Type B pancreatic cell (in vitro differentiated cells): ENCODE measurements around the gene TFDP1. TPM values are rescaled to one million over a fixed set of nuclear protein-coding genes. Genes with fewer than 3 reads are reported as not detected.

ENCODE experiments used
- DNase-seq: peaks from one replicate; pipeline ENCODE4 v3.0.0; 2021; ENCODE audit warnings: mixed read lengths; ENCODE audit not compliant: unreplicated experiment; ENCODE audit errors: extremely low spot score
- H3K27ac Mint-ChIP-seq: 2 replicates; pipeline ENCODE4 v1.8.0; 2021; ENCODE audit warnings: mild to moderate bottlenecking, mixed read lengths
- H3K27me3 Mint-ChIP-seq: 2 replicates; pipeline ENCODE4 v1.8.0; 2021; ENCODE audit warnings: mixed read lengths
- H3K36me3 Mint-ChIP-seq: 2 replicates; pipeline ENCODE4 v1.8.0; 2021; ENCODE audit warnings: mixed read lengths
- H3K4me1 Mint-ChIP-seq: one replicate; pipeline ENCODE4 v1.8.0; 2021; ENCODE audit warnings: mixed read lengths; ENCODE audit not compliant: unreplicated experiment
- H3K4me3 Mint-ChIP-seq: 2 replicates; pipeline ENCODE4 v1.8.0; 2021; ENCODE audit warnings: mild to moderate bottlenecking, mixed read lengths
- H3K9me3 Mint-ChIP-seq: 2 replicates; pipeline ENCODE4 v1.8.0; 2021; ENCODE audit warnings: mixed read lengths
- total RNA-seq: library from RNA; stranded (reverse); gene quantifications from 2 replicates; pipeline ENCODE4 v1.2.1, GENCODE V29; 2021; ENCODE audit warnings: low replicate concordance
- TF ChIP-seq, protein P1 (sequence below): fragments of 200-600 bp; sonication (generic); conservative IDR thresholded peaks from 2 replicates; pipeline ENCODE4 v1.5.0; 2021; ENCODE audit warnings: antibody characterized with exemption, mild to moderate bottlenecking

The TFDP1 gene
- total RNA-seq, 1 donor from 2014 or later, result 78.8 TPM

DNA sequence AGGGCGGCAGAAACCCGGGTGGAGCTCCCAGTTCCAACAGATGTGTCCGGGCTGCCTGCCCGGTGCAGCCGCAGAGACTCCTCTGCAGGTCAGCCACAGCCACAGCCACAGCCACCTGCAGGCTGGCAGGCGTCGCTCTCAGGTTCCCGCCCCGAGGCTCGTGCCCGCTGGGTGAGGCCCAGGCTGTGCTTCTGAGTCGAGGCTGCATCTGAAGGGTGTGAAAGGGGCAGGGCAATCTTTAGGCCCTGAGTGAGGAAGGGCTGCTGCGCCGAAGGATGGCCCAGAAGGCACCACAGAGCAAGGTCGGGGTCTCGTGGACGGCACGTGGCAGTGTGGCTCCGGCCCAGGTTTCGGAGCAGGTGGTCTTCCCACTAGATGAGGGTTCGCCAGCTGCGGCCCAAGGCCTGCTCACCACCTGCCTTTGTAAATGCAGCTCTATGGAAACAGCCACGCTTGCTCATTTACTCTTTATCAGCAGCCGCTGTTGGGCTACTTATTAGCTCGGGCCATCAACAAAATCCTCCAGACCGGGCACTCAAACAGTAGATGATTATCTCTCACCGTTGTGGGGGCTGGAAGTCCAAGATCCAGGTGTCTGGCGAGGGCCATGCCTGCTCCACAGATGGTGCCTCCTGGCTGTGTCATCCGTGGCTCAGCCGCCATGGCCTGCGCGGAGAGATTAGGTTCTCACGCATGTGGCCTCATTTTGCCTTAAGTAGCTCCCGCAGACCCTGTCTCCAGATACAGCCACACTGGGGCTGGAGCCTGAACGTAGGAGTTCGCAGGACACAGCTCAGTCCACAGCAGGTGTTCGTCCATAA lies 40.3 kb upstream of the TFDP1 start:
- Mint-ChIP-seq H3K9me3 (peaks cover 8% of the 10 kb centered on the region), H3K27me3 (no peaks in the 10 kb centered on the region), H3K4me3 (no peak overlapping the region), H3K27ac (peak overlapping the region; percentile 79), H3K4me1 (peaks cover 35% of the 10 kb centered on the region), H3K36me3 (peaks cover 28% of the 10 kb centered on the region)
- no peak for DNase-seq
- TF ChIP-seq, protein P1, sequence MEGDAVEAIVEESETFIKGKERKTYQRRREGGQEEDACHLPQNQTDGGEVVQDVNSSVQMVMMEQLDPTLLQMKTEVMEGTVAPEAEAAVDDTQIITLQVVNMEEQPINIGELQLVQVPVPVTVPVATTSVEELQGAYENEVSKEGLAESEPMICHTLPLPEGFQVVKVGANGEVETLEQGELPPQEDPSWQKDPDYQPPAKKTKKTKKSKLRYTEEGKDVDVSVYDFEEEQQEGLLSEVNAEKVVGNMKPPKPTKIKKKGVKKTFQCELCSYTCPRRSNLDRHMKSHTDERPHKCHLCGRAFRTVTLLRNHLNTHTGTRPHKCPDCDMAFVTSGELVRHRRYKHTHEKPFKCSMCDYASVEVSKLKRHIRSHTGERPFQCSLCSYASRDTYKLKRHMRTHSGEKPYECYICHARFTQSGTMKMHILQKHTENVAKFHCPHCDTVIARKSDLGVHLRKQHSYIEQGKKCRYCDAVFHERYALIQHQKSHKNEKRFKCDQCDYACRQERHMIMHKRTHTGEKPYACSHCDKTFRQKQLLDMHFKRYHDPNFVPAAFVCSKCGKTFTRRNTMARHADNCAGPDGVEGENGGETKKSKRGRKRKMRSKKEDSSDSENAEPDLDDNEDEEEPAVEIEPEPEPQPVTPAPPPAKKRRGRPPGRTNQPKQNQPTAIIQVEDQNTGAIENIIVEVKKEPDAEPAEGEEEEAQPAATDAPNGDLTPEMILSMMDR, result no peak

DNA sequence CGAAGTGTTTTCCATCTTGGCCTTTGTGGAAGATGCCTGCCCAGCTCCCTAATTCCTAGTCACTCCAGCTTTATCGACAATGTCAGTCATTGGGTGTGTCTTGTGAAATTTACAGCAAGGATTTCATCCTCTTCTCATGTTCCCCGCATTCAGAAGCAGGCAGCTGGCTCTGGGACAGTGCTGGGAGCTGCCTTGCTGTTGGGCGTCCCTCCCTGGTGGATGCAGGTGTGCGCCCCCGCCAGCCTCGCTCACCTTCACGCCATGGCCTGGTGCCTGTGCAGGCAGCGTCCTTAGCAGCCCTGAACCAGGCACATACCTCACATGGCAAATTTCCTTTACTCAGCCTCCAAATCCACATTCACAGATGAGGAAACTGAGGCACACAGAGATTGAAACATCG lies 39.7 kb upstream of the TFDP1 start:
- Mint-ChIP-seq H3K9me3 (peaks cover 8% of the 10 kb centered on the region), H3K4me3 (no peak overlapping the region), H3K4me1 (peaks cover 38% of the 10 kb centered on the region), H3K27me3 (no peaks in the 10 kb centered on the region), H3K36me3 (peaks cover 24% of the 10 kb centered on the region), H3K27ac (peak overlapping the region; percentile 79)
- DNase-seq, result peak; percentile 64
- TF ChIP-seq, protein P1, result no peak

DNA sequence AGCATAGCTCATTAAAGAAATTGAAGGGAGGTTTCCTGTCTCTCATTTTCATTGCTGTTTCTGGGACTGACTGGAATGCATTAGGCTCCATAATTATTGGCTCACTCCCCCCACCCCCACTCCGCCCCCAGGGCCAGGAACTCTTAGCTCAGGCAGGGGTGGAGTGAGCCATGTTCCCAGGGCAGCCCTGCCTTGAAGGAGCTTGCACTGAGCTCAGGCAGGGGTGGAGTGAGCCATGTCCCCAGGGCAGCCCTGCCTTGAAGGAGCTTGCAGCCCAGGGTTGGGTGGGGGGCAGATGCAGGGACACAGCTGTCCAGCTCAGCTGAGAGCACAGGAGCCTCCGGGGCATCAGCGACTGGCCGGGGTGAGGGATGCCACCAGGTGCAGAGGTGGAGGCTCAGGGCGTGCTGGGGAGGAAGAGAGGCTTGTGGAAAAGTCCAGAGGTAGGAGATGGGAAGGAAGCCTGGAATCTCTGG lies 39.1 kb upstream of the TFDP1 start:
- peak overlapping the region; percentile 54 for H3K4me3 Mint-ChIP-seq
- peak overlapping the region; percentile 79 for H3K27ac Mint-ChIP-seq
- peaks cover 8% of the 10 kb centered on the region for H3K9me3 Mint-ChIP-seq
- DNase-seq, result peak; percentile 62
- TF ChIP-seq, protein P1, result no peak
- H3K27me3 Mint-ChIP-seq, result no peaks in the 10 kb centered on the region
- H3K4me1 Mint-ChIP-seq, result peaks cover 38% of the 10 kb centered on the region
- peaks cover 18% of the 10 kb centered on the region for H3K36me3 Mint-ChIP-seq

DNA sequence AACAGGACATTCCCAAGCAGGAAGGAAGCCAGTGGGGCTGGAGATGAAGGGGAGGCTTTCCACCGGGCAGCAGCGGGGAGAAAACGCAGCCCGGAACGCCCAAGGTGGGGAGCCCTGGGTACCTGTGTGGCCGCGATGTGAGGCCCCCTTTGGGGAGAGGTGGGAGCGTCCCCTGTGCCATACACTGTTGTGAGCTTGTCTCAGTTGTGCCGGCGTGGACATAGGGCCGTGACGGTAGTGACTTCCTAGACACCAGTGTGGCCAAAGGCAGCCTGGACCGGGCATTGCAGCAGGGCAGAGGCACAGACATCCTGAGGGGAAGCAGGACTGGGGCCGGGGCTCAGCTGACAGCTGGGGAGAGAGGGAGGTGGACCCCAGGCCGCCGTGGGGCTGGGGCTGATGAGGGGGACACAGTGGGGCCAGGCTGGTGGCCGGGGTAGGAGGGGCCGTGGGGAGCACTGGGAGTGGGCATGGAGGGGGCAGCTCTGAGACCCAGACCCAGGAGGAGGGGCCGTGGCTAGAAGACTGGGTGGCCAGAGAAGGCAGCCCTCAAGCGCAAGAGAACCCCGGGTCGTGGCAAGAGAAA lies 38.5 kb upstream of the TFDP1 start:
- DNase-seq, result no peak
- peak overlapping the region; percentile 3 for H3K4me3 Mint-ChIP-seq
- peaks cover 17% of the 10 kb centered on the region for H3K36me3 Mint-ChIP-seq
- TF ChIP-seq, protein P1, result no peak
- no peaks in the 10 kb centered on the region for H3K27me3 Mint-ChIP-seq
- H3K9me3 Mint-ChIP-seq, result peaks cover 2% of the 10 kb centered on the region
- H3K27ac Mint-ChIP-seq, result peak overlapping the region; percentile 85
- H3K4me1 Mint-ChIP-seq, result peaks cover 38% of the 10 kb centered on the region

DNA sequence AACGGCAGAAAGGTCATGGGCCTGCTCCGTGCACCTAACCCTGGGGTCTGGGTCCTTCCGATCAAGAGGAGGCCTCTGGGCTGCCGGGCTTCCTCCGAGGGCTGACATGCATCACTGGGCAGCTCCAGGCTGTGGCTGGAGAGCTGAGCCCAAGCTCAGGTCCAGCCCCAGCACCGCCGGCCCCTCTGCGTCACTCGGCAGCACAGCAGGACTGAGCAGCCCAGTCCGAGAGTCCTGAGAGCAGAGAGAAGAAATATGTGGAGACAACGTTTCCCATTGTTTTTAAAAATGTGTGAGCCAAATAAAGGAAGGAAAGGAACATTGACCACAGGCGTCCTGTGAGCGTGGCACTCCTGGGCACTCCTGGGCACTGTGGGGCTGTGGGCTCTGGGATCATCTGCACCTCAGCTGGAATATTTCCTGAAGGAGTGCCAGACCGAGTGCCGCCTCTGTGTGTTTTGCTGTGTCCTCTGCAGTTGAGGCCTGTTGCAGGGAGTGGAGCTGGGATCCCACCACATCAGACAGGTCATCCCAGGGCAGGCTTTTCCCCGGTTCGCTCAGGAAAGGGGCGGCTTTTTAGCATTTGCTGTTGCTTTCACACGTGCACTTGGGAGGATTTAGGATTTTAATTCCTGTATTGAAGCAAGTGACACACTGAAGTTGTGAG lies 37.8 kb upstream of the TFDP1 start:
- Mint-ChIP-seq H3K36me3 (peaks cover 19% of the 10 kb centered on the region), H3K4me1 (peaks cover 38% of the 10 kb centered on the region), H3K27ac (peak overlapping the region; percentile 85), H3K4me3 (peak overlapping the region; percentile 3), H3K27me3 (no peaks in the 10 kb centered on the region), H3K9me3 (no peaks in the 10 kb centered on the region)
- no peak for DNase-seq
- TF ChIP-seq, protein P1, result no peak
